NCI-H82 treated with DMSO at 0.1 percent for 48 hours (cell line): Measurements from ENCODE around the gene RNASE1.
"Not testable (repeated sequence)": the region's sequence is repeated elsewhere in the genome, so short reads cannot be mapped to it uniquely, and the experiment has no call there.

Experiments
- DNase-seq: peaks from one replicate; lab custom pipeline; 2025; ENCODE audit not compliant: unreplicated experiment; lab: John Stamatoyannopoulos, UW

RNASE1 gene

DNA sequence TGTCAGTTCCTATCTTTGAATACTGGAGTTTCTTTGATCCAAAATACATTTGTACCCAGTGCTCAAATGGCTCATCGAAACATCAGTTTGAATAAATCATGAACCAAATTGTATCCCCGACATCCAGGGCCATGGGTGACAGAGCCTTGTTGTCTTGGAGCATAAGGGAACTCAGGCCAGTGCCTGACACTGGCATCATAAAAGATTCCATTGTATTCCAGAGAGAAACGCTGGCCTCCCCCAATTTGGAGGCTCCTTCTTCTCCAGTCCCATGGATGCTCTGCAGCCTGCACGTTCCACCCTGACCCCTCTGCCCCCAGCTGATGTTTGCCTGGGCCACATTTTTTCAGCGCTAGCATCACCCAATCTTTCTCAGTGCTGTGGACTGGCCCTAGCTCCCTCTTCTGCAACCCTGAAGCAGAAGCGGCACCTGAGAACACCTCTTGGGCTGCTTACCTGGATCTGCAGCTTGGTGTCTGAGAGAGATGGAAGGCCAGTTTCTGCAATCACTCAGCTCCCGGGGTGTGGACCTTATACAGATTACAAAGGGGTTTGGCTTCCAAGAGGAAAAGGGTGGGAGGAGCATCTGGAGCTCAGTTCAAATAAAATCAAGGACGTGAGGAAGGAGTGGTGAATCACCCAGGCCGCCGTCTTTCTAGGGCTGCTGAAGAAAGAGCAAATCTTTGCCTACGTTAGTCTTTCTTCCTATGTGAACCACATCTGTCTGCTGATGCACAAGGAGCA, at the start of gene RNASE1:
RNASE1 (minus strand) TSS at position 504 of the 744 bp plus-strand sequence. CDS start 776 bp downstream, outside the sequence.
- DNase-seq, result no peak

DNA sequence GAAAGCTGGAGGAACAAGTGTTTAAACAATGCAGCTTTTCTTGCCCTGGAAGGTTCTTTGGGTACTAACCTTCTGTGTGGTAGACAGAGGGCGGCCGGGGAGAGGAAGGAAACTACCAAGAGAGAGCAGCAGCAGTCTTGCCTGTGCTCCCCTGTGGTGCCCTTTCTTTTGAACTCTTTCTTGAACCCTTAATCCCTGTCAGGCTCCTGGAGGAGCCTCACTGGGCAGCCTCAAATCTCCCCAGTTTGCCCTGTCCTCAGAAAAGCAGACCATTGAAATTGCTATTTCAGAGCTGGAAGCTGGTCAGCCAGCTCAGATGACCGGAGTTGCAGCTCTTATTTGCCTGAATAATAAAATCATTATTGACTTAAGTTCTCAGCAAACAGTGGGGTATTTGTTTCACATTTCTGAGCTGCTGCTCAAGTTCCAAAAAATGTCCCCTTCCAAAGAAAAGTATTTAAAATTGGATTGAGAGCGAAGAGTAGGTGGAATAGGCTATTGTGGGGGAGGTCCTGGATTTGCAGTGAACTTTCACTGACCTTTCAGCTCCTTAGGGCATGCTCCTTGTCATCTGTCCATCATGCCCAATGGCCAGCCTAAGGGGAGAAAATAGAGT, 46.4 kb upstream of the RNASE1 start:
- no peak for DNase-seq

DNA sequence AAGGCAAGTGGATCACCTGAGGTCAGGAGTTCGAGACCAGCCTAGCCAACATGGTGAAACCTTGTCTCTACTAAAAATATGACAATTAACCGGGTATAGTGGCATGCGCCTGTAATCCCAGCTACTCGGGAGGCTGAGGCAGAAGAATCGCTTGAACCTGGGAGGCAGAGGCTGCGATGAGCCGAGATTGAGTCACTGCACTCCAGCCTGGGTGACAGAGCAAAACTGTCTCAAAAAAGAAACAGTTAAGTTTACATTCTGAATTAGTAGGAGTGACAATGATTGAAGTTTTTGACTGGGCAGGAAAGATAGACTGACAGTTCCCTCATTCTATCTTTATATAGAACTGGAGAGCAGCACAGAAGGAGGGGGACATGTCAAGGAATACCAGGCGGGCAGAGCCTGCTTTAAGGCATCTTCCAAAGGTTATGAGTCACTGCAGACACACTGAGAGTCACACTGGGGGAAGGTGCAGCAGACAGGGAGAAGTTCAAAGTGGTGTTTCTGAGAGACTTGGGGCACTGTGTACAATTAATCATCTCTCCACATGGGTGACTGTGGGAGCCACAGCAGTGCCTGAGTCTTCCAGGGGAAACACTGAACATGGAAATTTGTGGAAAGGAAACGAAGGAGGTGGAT, 45.8 kb upstream of the RNASE1 start:
- DNase-seq, result no peak

DNA sequence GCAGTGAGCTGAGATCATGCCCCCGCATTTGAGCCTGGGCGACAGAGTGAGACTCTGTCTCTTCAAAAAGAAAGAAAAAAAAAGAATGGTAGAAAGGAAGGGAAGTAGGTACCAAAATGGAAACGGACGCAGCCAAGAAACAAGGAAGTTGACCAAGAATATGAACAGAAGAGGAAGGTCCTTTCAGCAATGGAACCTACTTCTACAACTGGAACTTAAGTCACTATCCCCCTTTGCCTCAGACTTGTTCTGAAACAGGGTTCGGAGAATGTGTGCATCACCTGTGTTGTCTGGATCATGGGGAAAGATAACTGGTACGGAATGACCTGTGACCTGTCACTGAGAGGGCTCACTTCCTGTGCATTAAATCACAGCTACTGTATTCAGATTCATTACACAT, 43.9 kb upstream of the RNASE1 start:
- DNase-seq, result no peak

DNA sequence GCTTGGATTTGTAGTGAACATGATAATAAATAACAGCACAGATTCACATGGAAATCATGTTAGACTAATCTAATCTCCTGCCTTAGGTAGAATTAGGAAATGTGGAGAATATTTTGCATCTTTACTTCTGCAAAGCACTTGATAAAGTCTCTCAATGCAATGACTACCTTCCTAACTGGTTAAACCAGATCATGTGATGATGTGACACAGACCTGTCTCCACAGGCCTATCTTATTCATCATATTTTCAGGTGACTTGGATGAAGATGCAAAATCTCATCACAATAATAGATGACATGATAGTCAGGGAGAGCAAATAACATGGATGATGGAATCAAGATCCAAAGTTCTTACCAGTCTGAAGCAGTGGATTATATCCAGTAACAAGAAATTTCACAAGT, 38.5 kb upstream of the RNASE1 start:
- DNase-seq, result no peak

DNA sequence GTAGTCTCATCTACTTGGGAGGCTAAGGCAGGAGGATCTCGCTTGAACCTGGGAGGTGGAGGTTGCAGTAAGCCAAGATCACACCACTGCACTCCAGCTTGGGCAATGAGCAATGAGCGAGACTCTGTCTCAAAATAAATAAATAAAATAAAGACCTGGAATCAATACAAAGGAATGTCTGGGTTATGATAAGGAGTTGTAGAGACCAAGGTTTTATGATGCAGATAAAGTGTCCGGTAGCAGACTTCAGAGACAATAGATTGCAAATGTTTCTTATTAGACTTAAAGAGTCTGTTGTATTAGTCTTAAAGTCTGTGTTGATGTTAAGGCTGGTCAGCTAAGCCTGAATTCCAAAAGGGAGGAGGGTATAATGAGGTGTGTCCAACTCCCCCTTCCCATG, 35.2 kb upstream of the RNASE1 start:
- DNase-seq, result no peak

DNA sequence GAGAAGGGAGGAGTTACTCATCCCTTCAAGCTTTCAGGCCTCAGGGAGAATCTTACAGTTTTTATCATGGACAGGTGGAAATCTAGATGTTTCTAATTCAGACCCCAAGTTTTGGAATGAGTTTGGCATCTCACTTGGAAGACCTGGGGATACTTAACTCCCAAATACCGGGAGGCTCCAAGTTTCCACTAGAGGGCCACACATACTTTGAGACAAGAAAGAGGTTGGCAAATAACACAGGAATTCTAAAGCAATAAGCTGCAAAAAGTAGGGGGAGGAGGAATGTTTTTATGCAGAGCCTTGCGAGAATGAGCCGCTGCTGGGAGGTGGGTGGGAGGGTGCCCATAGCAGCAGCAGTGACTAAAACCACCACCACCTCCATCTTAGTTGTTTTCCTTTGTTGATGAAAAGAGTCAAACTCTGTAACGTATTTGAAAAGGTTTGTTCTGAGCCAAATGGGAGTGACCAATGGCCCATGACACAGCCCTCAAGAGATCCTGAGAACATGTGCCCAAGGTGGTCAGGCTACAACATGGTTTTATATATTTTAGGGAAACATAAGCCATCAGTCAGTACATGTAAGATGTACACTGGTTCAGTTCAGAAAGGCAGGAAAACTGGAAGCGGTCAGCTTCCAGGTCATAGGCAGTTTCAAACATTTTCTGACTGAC, 34.2 kb upstream of the RNASE1 start:
- no peak for DNase-seq

DNA sequence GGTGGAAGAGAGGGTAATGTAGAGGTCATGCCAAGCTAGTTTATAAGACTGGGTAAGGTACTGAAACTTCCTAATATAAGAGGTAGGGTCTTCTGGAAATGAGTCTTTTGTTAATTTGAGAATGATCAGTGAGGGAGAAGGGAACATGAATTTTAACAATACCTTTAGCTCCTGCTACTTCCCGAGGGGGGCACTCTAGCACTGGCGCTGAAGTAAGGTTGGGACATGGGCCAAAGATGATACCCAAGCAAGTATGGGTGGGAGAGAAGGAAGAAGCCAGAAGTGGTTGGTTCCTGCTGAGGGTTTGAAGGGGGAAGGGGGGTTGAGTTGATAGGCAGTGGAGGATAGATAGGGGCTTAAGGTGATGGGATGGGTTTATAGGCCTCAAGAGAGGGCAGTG, 32.3 kb upstream of the RNASE1 start:
- DNase-seq, result no peak

DNA sequence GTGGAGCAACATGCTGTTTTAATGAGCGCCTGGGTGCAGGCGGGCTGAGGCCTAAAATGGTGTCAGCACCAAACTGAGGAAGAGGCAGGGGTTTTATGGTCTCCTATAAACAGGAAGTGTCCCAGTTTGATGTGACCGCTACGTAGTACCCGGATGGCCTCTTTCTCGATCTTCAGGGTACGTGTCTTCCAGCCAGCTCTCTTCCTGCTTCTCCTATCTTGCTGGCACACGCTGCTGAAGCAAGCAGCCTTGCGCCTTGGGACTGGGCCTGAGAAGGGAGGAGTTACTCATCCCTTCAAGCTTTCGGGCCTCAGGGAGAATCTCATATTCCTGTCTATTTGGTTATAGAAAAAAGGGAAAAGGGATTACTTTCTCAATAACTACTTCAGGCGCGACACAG, 28.2 kb upstream of the RNASE1 start:
- no peak for DNase-seq

DNA sequence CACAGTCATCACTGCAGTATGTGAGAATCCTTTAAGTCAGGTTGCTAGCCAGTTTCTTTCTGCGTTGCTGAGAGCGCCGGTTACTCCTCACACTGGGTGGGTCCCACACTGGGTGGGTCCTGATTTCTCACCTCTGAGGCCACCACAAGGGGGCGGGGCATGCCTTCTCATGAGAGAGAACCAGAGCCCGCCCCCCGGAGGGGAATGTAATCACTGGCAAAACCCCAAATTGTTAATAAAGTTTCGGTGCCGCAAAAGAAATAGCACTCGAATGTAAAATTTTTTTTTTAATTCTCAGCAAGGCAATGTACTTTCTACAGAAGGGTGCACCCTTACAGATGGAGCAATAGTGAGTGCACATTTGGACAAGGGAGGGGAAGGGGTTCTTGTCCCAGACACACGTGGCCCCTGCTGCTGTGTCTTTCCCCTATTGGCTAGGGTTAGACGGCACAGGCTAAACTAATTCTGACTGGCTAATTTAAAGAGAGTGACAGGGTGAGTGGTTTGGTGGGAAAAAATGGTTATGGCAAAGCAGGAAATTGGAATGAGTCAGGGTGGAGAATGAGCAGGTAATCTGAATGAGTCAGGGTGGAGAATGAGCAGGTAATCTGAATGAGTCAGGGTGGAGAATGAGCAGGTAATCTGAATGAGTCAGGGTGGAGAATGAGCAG, 25.5 kb upstream of the RNASE1 start:
- DNase-seq, result not testable (repeated sequence)

DNA sequence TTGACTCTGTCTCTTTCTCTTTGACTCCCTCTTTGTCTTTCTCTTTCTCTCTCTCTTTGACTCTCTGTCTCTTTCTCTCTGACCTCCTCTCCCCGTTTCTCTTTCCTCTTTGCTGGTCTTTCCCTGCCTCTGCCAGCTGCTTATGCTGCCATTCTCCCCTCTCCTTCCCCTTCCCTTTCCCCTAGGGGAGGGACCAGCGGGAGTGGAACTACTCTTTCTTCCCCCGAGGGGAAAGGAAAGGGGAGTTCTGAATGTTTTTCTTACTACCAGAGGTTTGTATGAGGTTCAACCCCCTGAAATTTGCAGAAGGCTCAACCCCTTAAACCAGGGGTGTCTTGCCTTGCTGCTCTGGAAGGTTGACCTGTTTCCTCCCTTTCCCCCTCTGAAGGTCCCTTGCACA, 24.7 kb upstream of the RNASE1 start:
- no peak for DNase-seq

DNA sequence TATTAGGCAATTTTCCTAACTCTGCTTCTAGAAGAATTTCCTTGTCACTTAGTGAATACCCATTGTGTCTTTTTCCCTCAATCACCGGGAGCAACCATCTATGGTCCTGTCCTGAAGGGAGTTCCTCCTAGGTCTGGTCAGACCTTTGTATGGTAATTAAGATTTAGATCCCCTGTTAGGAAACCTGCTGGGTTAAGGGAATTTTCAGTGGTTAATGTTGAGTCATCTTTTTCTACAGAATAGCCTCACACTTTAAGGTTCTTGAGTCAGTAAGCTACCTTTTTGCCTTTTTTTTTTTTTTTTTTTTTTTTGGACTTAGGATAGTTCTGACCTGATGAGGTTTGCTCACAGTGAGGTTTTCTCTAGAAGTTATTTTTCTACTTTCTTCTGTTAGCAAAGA, 24.0 kb upstream of the RNASE1 start:
- DNase-seq, result not testable (repeated sequence)

DNA sequence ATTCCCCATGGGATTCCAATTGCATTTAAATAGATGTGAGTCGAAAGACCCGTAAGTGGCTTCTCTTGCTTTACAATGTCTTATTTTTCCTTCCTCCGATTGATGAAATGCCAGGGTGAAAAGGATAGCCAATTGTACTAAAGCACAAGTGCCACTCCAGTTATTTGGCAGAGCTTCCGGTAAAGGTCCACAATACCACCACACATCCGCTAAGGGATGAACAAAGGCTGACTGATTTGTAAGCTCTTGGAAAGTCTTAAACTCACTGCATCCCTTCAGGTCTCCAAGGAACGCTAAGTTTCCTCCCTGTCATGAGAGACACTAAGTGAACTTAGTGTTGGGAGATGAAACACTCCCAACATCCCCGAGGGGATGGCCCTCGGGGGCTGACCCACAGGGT, 21.2 kb upstream of the RNASE1 start:
- DNase-seq, result no peak

DNA sequence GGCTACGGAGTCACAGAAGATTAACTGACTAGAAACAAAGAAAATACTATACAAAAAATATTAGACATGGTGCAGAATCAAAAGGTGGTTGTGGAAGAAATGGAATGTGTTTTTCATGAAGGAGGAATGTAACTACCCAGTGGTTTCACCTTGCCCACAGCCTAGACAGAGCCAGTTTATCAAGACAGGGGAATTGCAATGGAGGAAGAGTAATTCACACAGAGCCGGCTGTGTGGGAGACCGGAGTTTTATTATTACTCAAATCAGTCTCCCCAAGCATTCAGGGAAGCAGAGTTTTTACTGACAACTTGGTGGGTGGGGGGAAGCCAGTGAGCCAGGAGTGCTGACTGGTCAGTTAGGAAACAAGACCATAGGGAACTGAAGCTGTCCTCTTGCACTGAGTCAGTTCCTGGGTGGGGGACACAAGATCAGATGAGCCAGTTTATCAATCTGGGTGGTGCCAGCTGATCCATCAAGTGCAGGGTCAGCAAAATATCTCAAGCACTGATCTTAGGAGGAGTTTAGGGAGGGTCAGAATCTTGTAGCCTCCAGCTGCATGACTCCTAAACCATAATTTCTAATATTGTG, 19.0 kb upstream of the RNASE1 start:
- DNase-seq, result not testable (repeated sequence)

DNA sequence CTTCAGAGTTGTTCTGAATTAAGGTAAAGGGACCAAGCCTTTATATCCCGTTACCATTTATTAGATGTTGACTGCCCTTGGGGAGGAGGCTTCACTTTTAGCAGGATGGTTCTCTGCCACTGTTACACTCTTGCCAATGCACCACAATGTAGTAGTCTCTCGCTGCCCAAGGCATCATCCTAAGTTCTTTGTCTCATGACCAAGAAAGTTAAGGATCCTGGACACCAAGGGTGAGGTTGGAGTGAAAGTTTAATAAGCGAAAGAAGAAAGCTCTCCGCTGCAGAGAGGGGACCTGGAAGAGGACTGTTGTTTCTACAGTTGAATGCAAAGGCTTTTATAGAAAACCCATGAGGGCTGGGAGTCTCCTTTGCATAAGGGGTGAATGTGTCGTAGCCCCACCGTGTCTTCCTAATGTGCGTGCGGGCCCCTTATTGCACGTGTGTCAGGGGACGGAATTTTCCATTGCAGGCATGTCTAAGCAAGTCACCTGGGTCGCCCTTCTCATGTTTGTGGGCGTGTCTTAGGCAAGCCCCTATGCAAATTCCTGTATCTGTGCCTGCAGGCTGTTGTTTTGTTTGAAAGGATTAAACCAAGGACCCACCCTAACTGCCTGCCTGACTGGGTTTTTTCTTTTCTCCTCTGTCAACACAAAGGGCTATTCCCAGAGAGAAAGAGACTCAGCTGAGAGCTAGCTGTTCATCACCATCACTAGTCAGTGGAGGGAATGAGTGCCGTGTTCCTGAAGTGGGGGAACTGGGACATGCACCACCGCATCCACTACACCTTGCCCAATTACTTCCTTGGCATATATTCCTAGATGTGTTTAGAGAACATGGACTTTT, 17.6 kb upstream of the RNASE1 start:
- DNase-seq, result no peak

DNA sequence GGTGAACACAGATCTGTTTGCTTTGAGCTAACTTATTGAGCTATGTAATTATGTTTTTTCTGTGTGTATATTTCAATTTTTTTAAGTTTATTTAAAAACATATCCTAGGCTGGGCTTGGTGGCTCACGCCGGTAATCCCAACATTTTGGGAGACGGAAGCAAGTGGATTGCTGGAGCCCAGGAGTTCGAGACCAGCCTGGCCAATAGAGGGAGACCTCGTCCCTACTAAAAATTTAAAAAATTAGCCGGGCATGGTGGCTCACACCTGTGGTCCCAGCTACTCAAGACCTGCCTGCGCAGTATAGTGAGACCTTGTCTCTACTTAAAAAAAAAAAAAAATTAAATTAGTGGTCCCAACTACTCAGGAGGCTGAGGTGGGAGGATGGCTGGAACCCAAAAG, 16.2 kb upstream of the RNASE1 start:
- no peak for DNase-seq

DNA sequence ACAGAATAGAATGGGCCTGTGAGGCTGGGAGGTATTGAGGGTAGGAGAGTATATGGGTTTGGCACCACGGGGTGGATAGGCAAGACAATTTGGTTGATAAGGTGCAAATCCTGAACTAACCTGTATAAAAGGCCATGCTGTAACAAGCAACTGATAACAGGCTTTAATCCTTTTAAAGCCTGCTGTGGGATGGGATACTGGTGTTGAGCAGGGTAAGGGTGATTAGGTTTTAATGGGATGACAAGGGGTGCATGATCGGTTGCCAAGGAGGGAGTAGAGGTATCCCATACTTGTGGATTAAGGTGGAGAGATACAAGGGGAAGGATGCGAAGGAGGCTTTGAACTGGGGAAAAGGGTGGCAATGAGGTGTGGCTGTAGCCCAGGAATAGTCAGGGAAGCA, 13.3 kb upstream of the RNASE1 start:
- DNase-seq, result not testable (repeated sequence)

DNA sequence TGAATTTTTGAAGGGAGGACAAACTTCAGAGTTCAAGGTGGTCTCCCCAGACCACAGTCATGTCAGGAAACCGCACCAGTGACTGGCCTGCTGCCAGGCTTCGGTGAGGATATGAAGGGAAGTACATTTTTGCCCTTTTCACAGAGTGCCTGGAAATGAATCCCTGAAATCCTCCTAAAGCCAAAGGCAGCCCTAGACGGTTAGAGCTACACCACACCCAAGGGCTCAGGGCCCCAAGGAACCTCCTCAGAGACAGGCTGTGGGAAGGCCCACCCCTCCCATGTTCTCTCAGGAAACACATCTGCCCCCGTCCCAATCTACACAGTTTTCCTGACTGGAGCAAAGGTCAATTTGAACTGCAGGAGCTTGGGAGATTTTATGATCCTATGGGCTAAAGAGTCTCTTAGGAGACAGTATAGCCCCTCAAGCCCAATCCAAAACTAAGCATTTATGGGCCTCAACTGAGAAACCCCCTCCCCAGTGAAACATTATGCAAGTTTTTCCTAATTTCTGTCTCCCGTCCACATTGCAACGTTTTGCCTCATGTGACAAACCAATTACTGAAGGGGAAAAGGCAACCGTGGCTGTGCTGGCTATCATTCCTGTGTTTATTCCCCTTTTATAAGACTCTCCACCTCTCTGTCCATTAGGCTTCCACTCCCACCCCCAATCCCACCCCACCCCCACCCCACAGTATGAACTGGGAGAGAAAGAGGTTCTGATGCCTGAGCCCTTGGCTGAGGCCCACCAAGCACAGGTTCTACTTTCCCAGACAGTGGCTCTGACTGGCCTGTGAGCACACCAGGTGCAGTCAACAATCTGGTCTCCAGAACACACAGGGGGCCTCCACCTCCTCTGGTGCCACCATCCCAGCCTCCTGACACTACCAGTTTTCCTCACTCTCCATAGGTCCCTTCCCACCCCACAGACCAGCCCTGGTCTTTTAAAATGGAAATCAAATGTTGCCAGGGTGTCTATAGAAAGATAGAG, 9.6 kb upstream of the RNASE1 start:
- no peak for DNase-seq

DNA sequence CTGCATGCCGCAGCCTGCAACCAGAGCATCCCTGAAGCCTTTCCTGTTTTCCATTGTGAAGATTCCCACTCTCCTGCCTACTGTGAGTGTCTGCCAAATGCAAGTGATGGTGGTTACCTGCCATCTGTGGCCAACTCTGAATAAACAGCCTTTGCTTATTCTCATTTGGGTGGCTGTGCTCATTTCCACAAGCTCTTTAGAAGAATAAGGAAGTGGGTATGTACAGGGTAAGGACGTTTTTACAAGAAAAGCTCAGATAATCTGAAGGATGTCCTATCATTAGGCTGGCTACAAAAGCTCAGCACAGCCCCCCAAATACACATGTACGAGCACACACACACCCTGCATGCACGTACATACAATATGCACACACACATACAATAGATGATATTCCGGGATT, 7.3 kb upstream of the RNASE1 start:
- no peak for DNase-seq
